Muscle layer of colon (tissue), 2 donors: ENCODE results near the gene COA7.
"Not testable (repeated sequence)": the region's sequence is repeated elsewhere in the genome, so short reads cannot be mapped to it uniquely, and the experiment has no call there.

Source experiments
- H3K27ac ChIP-seq: one replicate; pipeline ENCODE4 v1.7.0; 2013; ENCODE audit warnings: low read depth, mild to moderate bottlenecking, low read length, moderate library complexity
- H3K27me3 ChIP-seq, 2 donors: one replicate each; pipeline ENCODE4 v1.7.0; 2013; ENCODE audit warnings: low read length in 2 of 2, mild to moderate bottlenecking in 2 of 2; ENCODE audit not compliant: insufficient read depth in 2 of 2, control insufficient read depth in 1 of 2
- H3K36me3 ChIP-seq: one replicate; pipeline ENCODE4 v1.7.0; 2013; ENCODE audit warnings: mild to moderate bottlenecking, low read length; ENCODE audit not compliant: insufficient read depth
- H3K4me1 ChIP-seq: one replicate; pipeline ENCODE4 v1.7.0; 2013; ENCODE audit warnings: mild to moderate bottlenecking, low read length; ENCODE audit not compliant: insufficient read depth
- H3K4me3 ChIP-seq, 2 donors: one replicate each; pipeline ENCODE4 v1.7.0; 2013; ENCODE audit warnings: low read length in 2 of 2, low read depth in 1 of 2, mild to moderate bottlenecking in 1 of 2, moderate library complexity in 1 of 2
- H3K9ac ChIP-seq: one replicate; pipeline ENCODE4 v1.7.0; 2013; ENCODE audit warnings: low read length
- H3K9me3 ChIP-seq: one replicate; pipeline ENCODE4 v1.7.0; 2013; ENCODE audit warnings: mild to moderate bottlenecking, low read length
- donor health status: abdominal sarcoma.
- donor health status: Adenocarcinoma of cecum.

COA7 gene

DNA sequence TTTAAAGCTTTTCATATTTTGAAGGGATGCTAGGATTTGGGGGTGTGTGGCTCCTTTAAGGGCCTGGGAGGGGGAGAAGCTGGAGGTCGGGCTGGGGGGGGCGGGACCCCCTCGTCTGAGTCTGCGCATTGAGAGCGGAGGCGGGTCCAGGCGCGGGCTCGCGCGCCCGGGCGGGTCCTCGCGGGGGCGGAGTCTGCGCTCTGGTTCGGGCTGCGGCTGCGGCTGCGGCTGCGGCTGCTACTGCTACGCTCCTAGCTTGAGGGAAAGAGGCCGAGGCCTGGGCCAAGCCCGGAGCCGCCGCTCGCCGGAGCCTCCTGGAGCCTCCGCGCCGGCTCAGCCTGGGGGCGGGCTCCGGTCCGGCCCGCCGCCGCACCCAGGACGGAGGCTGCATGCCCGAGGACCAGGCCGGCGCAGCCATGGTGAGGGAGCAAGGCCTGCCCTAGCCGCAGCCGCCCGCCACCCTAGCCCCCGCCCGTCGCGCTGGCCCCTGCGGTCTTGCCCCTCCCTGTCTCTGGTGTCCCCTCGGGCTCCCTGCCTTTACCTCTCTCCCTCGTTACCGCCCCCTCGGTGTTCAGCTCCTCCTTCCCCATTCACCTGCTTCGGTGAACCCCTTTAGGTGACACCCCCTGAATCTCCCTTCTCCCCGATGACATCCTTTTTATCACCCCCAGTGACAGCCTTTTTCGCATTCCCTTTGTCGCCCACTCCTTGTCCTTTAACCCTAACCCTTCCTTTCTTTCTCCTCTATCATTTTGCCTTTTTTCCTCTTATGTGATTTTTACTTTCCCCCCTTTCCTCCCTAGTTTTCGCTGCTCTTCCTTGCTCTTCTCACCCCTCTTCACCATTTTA, 28.3 kb upstream of the COA7 start, which contains the start of gene ZYG11B:
ZYG11B (plus strand) TSS at position 189 of the 849 bp plus-strand sequence; CDS start at position 390, 201 bp downstream.
- Histone ChIP-seq H3K9me3 (no peaks in the 10 kb centered on the region), H3K27ac (peak within 1 kb of the TSS; percentile 91)

DNA sequence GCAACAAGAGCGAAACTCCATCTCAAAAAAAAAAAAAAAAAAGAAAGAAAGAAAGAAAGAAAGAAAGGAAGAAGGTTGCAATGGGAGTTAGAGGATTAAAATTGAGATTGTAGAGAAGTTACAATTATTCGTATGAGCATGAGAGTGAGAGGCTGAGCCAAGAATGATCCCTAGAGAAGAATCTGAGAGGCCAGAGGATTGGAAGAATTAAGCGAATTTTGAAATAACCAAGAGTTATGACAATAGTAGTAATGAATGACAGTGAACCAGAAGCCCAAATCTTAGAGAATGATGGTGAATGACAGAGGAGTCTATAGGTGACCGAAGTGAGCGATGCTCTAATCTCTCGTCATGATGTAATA, 27.7 kb upstream of the COA7 start:
- Histone ChIP-seq H3K27ac (no peak overlapping the region), H3K9ac (peak overlapping the region; percentile 36), H3K4me1 (peaks cover 13% of the 10 kb centered on the region), H3K36me3 (no peaks in the 10 kb centered on the region), H3K9me3 (no peaks in the 10 kb centered on the region), H3K4me3 (peak overlapping the region; percentile 63 to 98), H3K27me3 (no peaks in the 10 kb centered on the region)

More for the DNA sequence above, 28.3 kb upstream of the COA7 start, which contains the start of gene ZYG11B:
- H3K4me1 ChIP-seq, result peaks cover 13% of the 10 kb centered on the region
- peak within 1 kb of the TSS; percentile 94 to 98 for H3K4me3 ChIP-seq
- H3K36me3 ChIP-seq, result no peaks in the 10 kb centered on the region
- H3K9ac ChIP-seq, result peak within 1 kb of the TSS; percentile 93
- no peaks in the 10 kb centered on the region for H3K27me3 ChIP-seq

DNA sequence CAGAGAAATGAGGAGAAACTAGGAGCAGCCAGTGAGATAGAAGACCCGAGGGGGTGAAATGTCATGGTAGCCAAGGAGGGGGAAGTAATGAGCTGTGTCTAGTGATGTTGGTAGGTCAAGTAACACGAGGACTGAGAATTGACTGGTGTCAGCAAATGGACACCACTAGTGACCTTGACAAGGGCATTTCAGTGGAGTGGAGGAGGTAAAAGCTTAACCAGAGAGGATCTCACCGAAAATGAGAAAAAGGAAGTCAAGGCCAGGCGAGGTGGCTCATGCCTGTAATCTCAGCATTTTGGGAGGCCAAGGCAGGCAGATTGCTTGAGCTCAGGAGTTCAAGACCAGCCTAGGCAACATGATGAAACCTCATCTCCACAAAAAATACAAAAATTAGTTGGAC, 25.1 kb upstream of the COA7 start:
- Histone ChIP-seq H3K36me3 (no peaks in the 10 kb centered on the region), H3K9ac (no peak overlapping the region), H3K9me3 (no peaks in the 10 kb centered on the region), H3K27ac (no peak overlapping the region), H3K27me3 (no peaks in the 10 kb centered on the region), H3K4me3 (no peak overlapping the region), H3K4me1 (peaks cover 5% of the 10 kb centered on the region)

DNA sequence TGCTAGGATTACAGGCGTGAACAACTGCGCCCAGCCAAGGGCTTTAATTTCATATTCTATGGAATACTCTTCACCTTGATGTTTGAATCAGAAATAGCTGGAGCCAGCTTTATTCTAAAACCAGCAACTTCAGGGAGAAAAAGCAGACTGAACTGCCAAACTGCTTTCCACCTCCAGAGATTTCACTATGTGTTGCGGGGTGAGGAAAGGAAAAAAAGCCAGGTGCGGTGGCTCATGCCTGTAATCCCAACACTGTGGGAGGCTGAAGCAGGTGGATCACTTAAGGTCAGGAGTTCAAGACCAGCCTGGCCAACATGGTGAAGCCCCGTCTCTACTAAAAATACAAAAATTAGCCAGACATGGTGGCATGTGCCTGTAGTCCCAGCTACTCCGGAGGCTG, 17.1 kb upstream of the COA7 start:
- H3K36me3 ChIP-seq, H3K27ac ChIP-seq: not testable (repeated sequence)

DNA sequence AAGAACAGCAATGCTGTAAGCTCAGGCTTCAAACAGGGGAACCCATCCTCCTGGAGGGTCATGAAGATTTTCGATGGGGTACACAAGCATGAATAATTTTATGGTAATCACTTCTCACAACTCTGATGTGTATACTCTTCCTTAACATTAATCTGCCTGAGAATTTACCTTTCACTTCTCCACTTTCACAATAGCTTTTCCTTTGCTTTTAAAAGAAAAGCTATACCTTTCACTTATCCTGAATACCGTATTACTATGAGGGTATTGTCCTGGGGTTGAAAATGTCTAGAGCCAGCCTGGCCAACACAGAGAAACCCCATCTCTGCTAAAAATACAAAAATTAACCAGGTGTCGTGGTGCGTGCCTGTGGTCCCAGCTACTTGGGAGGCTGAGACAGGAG, 15.4 kb upstream of the COA7 start:
- H3K27ac ChIP-seq, result no peak overlapping the region
- no peaks in the 10 kb centered on the region for H3K9me3 ChIP-seq
- no peak overlapping the region for H3K9ac ChIP-seq
- H3K4me3 ChIP-seq, result no peak overlapping the region
- peaks cover 19% of the 10 kb centered on the region for H3K4me1 ChIP-seq
- no peaks in the 10 kb centered on the region for H3K36me3 ChIP-seq
- no peaks in the 10 kb centered on the region for H3K27me3 ChIP-seq

More for the DNA sequence above, 17.1 kb upstream of the COA7 start:
- not testable (repeated sequence) for H3K9ac ChIP-seq, H3K4me1 ChIP-seq, H3K4me3 ChIP-seq, H3K27me3 ChIP-seq, H3K9me3 ChIP-seq

DNA sequence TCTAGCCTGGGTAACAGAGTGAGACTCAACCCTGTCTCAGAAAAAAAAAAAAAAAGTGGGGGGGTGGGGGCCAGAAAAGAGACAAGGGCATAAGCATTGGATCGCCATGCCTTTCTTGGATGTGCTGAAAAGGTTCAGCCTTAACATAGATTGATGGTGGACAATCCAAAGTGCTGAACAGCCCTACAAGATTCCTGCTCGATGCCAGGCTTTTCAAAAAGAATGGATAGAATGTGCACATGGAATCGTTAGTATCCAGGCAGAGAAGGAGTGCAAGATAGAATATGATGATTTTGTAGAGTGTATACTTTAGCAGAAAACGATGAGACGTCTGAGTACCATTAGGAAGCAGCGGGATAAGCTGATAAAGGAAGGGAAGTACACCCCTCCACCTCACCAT, 10.9 kb upstream of the COA7 start:
- no peak overlapping the region for H3K4me3 ChIP-seq
- peaks cover 35% of the 10 kb centered on the region for H3K4me1 ChIP-seq
- H3K27ac ChIP-seq, result peak overlapping the region; percentile 61
- no peak overlapping the region for H3K9ac ChIP-seq
- no peaks in the 10 kb centered on the region for H3K36me3 ChIP-seq
- no peaks in the 10 kb centered on the region for H3K9me3 ChIP-seq
- H3K27me3 ChIP-seq, result no peaks in the 10 kb centered on the region

DNA sequence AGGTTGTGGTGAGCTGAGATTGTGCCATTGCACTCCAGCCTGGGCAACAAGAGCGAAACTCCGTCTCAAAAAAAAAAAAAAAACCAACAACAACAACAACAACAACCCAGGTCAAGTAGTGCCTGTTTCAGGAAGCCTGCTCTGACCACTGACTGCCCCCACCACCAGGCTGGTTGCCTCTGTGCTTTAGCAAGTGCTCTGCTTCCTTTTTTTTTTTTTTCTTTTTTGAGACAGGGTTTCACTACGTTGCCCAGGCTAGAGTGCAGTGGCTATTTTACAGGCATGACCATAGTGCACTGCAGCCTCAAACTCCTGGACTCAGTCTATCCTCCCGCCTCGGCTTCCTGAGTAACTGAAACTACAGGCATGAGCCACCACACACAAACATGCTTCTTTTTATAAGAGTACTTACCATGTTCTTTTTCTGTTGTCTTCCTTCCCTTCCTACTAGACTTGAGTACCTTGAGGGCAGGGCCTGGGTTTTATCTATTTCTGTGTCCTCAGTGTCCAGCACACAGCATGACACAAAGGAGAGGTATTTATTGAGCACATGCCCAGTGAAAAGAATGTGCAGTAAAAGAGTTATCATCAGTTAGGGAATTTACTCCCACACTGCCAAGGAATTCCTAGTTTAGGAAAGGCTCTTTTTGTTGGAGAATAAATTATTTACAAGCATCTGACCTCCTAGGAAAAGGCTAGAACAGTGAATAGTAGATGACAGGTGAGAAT, 9.9 kb upstream of the COA7 start:
- Histone ChIP-seq H3K27me3 (no peaks in the 10 kb centered on the region), H3K4me1 (peaks cover 39% of the 10 kb centered on the region), H3K36me3 (no peaks in the 10 kb centered on the region), H3K27ac (peak overlapping the region; percentile 16), H3K9me3 (no peaks in the 10 kb centered on the region), H3K4me3 (no peak overlapping the region), H3K9ac (no peak overlapping the region)

DNA sequence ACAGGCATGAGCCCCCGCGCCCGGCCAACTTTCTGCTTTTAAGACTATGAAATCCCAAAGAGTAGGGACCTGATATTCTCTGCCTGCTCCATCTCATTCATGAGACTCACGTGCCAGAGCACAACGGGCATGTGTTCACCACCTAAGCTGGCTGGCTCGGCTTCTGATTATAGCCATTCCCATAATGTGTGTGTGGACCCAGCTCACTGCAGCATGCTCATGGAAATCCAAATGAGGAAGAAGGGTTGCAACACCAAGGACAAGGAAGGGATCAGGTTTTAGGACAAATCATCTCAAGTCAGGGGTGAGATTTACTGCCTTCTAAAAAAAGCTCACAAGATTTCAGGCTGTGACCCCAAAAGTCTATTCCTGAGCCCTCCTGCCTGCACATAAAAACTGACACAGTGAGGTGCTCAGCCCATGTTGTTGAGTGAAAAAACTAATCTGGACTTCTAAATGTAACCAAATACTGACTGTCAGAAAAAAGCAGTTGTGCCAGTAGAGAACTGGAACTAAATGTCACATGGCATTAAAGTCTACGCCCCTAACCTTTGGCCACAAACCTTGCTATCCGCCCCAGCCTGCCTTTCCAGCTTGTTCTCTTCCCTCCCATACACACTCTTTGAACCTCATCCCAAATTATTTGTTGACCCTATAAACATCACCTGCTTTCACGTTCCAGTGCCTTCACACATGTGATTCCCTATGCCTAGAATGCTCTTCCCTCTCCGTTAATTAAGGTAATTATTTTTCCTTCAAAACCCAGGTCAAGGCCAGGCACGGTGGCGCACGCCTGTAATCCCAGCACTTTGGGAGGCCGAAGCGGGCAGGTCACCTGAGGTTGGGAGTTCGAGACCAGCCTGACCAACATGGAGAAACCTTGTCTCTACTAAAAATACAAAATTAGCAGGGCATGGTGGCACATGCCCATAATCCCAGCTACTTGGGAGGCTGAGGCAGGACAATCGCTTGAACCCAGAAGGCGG, 9.1 kb upstream of the COA7 start:
- H3K4me3 ChIP-seq, result no peak overlapping the region
- H3K27me3 ChIP-seq, result no peaks in the 10 kb centered on the region
- H3K9me3 ChIP-seq, result no peaks in the 10 kb centered on the region
- peaks cover 39% of the 10 kb centered on the region for H3K4me1 ChIP-seq
- no peak overlapping the region for H3K27ac ChIP-seq
- no peak overlapping the region for H3K9ac ChIP-seq
- no peaks in the 10 kb centered on the region for H3K36me3 ChIP-seq

DNA sequence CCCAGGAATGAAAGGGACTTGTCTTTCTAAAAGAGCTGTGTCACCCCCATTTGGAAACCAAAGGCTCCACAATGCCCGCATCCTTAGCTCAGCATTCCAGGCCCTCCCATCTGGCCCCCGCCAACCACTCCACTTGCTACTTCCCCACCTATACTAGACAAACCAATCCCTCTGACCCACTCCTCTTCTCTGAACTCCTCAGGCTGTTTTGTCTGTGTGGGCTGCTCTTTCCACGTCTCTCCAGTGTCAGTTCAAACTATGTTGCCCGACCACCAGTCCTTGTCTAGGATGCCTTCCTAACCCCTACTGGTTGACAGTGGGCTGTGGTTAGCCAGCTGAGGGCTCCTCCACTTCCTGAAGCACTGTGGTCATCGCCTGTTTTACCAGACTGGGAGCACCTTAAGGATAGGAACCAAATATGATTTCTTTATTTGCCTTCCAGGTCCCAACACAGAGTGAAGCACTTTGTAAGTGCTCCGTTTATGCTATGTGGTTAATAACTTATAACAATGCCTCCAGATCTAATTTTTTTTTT, 8.1 kb upstream of the COA7 start:
- no peaks in the 10 kb centered on the region for H3K9me3 ChIP-seq
- no peak overlapping the region for H3K27ac ChIP-seq
- H3K36me3 ChIP-seq, result no peaks in the 10 kb centered on the region
- no peak overlapping the region for H3K4me3 ChIP-seq
- no peak overlapping the region for H3K9ac ChIP-seq
- peaks cover 39% of the 10 kb centered on the region for H3K4me1 ChIP-seq
- H3K27me3 ChIP-seq, result no peaks in the 10 kb centered on the region

DNA sequence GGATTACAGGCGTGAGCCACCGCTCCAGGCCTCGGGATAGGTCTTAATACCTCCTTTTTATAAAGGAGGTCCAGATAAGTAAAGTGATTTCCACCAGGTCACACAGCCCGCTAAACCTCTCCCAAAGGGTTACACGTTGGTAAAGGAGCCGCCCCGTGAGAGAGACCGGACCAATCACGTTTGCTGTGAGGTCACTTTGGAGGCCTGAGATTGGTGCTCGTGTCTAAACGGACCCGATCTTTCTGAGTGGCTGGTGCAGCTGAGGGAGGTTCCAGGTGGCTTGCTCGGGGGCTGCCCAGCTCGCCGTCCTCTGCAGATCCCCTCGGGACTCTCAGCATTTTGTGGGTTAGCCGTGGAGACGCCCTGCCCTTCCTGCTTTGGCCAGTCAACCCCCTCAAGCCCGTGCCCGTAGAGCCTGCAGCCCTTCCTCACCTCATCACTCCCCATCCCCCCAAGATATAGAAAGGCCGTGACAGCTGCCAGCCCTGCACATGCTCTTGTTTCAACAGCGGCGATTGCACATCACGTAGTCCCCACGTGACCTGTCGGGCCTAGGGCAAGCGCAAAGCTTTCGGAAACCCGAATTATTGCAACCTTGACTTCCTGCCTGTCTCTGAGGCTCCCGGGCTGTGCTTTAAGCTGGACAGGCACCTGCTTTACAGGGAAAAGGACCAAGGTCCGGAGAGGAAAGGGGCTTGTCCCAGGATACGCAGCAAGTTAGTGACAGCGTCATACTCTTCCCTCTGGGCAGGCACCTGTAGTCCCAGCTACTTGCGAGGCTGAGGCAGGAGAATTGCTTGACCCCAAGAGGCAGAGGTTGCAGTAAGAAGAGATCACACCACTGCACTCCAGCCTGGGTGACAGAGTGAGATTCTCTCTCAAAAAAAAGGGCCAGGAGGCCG, 5.0 kb upstream of the COA7 start:
- H3K9me3 ChIP-seq, result no peaks in the 10 kb centered on the region
- H3K27me3 ChIP-seq, result no peaks in the 10 kb centered on the region
- H3K36me3 ChIP-seq, result no peaks in the 10 kb centered on the region
- peak overlapping the region; percentile 22 to 86 for H3K4me3 ChIP-seq
- peak overlapping the region; percentile 85 for H3K27ac ChIP-seq
- peaks cover 24% of the 10 kb centered on the region for H3K4me1 ChIP-seq
- H3K9ac ChIP-seq, result peak overlapping the region; percentile 82
